SK-N-SH (cell line): ENCODE data around the gene CLEC7A.

Experiments used
- CTCF ChIP-seq: fragments of 200-600 bp; sonication (generic); IDR thresholded peaks from 2 replicates; pipeline ENCODE4 v1.6.1; 2017; ENCODE audit warnings: antibody characterized with exemption, mild to moderate bottlenecking, moderate library complexity
- EP300 ChIP-seq, 2 experiments: IDR thresholded peaks; 2 replicates each; pipeline versions ENCODE4 v1.4.0 to v1.6.1; 2012; ENCODE audit warnings: borderline replicate concordance in 1 of 2, low read depth in 1 of 2, low read length in 1 of 2
- GABPA ChIP-seq: IDR thresholded peaks from 2 replicates; pipeline ENCODE4 v1.4.0; 2012; ENCODE audit warnings: low read depth, mild to moderate bottlenecking
- GATA2 ChIP-seq: sonication (generic); formaldehyde crosslinking; IDR thresholded peaks from 2 replicates; pipeline ENCODE4 v1.5.0; 2020; ENCODE audit warnings: mild to moderate bottlenecking, missing genetic modification reagents
- MXI1 ChIP-seq: IDR thresholded peaks from 2 replicates; pipeline ENCODE4 v1.6.1; 2012; ENCODE audit warnings: mild to moderate bottlenecking, low read depth, low read length, improper control_type of control experiment
- NRF1 ChIP-seq: IDR thresholded peaks from 2 replicates; pipeline ENCODE4 v1.6.1; 2012; ENCODE audit warnings: low read depth, mild to moderate bottlenecking, low read length
- POLR2AphosphoS5 ChIP-seq: IDR thresholded peaks from 2 replicates; pipeline ENCODE4 v1.6.1; 2012; ENCODE audit warnings: low read depth, low read length
- RAD21 ChIP-seq: IDR thresholded peaks from 2 replicates; pipeline ENCODE4 v1.6.1; 2012; ENCODE audit warnings: mild to moderate bottlenecking, low read length
- TAF1 ChIP-seq: IDR thresholded peaks from 2 replicates; pipeline ENCODE4 v1.6.1; 2012; ENCODE audit warnings: low read depth, mild to moderate bottlenecking, low read length, moderate library complexity, borderline replicate concordance
- TCF12 ChIP-seq: IDR thresholded peaks from 2 replicates; pipeline ENCODE4 v1.4.0; 2012

- no peak for TF ChIP-seq TCF12
- TF ChIP-seq RAD21 = no peak
- TF ChIP-seq TAF1 = no peak
- no peak for TF ChIP-seq CTCF
- TF ChIP-seq MXI1 = no peak
- TF ChIP-seq POLR2AphosphoS5 = no peak
- no peak for TF ChIP-seq EP300 (IDR thresholded peaks at IDR 0.05; ENCODE audit: borderline replicate concordance in 1 of 2, low read depth in 1 of 2, low read length in 1 of 2)
- TF ChIP-seq GABPA = no peak
- TF ChIP-seq NRF1 = no peak
- TF ChIP-seq GATA2 = no peak
Measured at GRCh38 chr12:10175846-10176636, 46.0 kb upstream of the CLEC7A start.
